Measurements from ENCODE around the gene GPATCH11.

DNA sequence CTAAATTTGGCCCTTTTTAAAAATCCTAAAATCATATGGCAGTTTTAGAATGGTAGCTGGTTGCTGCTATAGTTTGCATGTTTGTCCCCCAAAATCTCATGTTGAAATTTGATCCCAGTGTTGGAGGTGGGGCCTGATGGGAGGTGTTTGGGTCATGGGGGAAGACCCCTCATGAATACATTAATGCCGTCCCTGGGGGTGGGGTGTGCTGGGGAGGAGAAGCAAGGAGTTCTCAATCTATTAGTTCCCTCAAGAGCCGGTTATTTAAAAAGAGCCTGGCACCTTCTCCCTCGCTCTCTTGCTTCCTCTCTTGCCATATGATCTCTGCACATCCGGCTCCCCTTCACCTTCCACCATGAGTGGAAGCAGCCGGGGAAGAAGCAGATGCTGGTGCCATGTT lies 20.8 kb downstream of the GPATCH11 start:
- no peak for TF ChIP-seq CTCF (IDR thresholded peaks at IDR 0.05; ENCODE audit: low read length)
- no peak for TF ChIP-seq EZH2 (IDR thresholded peaks at IDR 0.05; ENCODE audit: borderline replicate concordance, low read length)

Measured in OCI-LY1 (cell line).